Urothelium cell line (cell line): ENCODE data around the gene ETV3L.

Source experiments
- DNase-seq: peaks from one replicate; pipeline ENCODE4 v3.0.0; 2011; ENCODE audit warnings: low spot score, mixed read lengths
- FAIRE-seq: peaks from 2 replicates; lab custom pipeline; 2011; peaks lifted over from hg19 to GRCh38; lab: Jason Lieb, UNC

Gene ETV3L

DNA sequence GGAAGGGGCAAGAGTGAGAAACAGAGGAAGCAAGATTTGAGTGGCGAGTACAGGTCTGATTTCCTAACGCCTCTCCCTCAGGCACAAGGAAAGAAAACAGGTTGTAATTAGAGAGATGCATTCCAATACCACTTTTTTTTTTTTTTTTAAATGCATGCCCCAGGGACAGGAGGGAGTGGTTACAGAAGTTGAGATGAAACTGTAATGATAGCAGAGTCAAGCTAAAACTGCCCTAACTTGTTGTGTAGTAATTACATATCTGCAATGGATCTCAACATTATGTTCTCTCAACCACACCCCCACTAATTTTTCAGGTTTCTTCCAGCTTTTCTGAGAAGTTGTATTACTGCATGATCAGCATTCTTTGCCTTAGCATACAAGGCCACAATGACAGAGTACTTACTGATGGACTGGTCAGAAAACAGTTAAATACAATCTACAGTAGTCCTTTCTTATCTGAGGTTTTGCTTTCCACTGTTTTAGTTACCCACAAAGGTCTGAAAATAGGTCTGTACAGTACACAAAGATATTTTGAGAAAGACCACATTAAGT, 33.1 kb upstream of the ETV3L start:
- no peak for FAIRE-seq
- no peak for DNase-seq

DNA sequence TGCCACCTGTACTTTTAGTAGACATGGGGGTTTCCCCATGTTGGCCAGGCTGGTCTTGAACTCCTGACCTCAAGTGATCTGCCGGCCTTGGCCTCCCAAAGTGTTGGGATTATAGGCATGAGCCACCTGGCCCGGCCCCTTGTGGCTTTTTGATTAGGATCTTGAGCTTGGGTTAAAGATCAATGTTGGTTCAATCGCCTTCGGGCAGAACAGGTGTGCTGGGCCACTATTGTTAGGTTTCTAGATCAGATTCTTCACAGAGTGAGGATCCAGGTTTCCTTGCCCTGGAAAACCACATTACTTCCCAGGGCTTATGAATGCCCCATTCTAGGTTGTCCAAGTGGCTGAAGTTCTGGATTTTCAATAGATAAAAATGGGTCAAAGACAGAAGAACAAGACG, 32.5 kb upstream of the ETV3L start:
- DNase-seq: no peak
- no peak for FAIRE-seq

DNA sequence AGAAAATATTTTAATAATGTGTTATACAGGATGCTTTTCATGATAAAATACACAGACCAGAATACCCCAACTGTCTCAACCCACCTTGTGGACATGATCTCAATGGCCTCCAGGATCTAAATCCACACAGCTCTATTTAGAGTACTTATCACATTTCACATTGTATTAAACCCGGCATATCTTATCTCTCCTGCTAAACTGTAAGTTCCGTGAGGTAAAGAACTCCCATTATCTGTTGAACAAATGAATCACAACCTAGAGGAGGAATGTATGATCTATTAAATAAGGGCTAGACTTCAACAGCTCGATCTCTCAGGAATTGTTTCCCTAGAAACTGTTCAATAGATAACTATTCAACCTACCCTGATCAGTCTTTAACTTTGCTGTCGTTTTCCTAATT, 31.7 kb upstream of the ETV3L start:
- no peak for DNase-seq
- no peak for FAIRE-seq

DNA sequence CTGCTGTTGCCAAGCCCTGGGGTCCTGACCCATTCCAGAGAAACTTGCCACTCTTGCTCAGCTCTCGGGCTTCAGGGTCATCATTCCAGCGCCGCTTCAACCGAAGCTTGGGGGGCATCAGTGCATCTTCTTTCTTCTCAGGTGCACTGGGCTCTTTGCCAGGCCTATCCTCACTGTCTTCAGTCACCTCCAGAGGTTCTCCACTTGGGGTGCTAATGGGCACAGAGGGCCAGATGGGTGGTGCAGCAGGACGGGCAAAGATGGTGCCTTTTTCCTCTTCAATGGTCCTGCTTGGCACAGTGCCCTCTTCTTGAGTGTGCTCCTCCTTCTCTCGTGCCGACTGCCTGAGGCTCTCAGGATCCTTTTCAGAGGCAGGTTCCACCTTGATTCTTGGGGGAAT, 25.2 kb upstream of the ETV3L start:
- FAIRE-seq: no peak
- DNase-seq: no peak

DNA sequence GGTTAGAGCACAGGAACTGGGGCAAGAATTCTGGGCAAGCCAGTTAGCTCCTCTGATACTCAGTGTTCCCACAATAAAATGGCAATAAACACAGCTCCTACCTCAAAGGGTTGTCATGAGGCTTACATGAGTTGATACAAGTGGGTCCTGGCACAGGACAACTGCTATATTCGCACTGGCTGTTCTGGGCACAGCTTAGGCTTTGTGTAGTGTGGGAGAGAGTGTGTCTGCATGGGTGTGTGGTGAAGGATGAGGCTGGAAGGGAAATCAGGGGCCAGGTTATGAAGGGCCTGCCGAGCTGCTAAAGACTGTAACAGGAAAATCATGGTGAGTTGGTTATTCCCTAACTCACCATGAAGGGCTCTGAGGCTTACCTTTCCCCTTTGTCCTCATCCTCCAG, 19.8 kb upstream of the ETV3L start:
- DNase-seq (no peak), FAIRE-seq (no peak)

DNA sequence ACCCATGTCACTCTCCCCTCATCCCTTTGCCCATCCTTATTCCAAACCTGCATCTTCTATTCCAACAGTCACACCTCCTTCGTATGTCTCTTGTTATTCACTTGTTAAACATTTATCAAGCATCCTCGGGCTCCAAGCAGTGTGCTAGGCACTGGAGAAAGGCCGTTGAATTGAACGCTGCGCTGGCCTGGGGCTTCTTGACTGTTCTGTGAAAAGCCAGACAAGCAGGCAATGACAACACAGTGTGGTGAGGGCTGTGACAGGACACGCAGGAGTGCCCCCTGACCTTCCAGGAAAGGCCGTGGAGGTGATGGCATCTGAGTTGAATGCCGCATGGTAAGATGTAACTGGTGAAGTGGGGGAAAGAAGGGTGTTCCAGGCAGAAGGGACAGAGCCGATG, 19.4 kb upstream of the ETV3L start:
- no peak for FAIRE-seq
- DNase-seq: no peak

DNA sequence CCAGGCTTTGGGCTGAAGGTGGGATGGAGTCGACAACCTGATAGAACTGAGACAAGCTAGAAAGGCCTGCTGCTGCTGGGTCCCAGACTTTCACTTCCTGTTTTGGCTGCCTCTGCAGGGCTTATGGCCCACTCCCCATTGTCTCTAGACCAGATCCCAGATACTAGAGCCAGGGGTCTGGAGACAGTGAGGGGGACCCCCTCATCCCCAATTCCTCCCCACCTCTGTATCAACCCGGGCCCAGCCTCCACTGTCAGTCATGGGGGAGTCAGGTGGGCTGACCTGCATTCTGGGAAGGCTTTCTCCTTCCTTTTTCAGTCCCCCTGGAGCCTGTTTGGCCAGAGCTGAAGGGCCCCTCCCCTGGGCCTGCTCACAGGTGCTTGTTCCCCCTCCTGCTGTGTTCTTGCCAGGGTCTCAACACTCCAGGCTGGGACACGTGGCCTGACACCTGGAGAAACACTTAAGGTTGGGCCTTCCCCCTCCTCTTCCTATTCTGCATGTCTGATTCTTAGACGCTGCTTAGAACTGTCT, 18.0 kb upstream of the ETV3L start:
- no peak for FAIRE-seq
- no peak for DNase-seq

DNA sequence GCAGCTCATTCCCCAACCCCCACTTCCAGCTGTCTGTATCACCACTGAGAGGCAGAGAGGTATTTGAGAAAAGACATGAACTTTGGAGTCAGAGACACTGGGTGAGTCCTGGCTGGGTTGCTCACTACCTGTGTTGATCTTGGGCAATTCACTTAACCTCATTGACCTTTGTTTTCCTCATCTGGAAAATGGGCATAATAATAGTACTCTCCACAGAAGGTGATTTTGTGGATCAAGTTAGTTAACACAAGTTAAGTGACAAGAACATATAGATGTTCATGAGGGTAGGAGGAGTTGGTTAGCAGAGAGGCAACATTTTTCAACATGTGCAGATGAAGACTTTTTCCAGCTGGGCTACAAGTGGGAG, 17.1 kb upstream of the ETV3L start:
- FAIRE-seq (no peak), DNase-seq (no peak)

DNA sequence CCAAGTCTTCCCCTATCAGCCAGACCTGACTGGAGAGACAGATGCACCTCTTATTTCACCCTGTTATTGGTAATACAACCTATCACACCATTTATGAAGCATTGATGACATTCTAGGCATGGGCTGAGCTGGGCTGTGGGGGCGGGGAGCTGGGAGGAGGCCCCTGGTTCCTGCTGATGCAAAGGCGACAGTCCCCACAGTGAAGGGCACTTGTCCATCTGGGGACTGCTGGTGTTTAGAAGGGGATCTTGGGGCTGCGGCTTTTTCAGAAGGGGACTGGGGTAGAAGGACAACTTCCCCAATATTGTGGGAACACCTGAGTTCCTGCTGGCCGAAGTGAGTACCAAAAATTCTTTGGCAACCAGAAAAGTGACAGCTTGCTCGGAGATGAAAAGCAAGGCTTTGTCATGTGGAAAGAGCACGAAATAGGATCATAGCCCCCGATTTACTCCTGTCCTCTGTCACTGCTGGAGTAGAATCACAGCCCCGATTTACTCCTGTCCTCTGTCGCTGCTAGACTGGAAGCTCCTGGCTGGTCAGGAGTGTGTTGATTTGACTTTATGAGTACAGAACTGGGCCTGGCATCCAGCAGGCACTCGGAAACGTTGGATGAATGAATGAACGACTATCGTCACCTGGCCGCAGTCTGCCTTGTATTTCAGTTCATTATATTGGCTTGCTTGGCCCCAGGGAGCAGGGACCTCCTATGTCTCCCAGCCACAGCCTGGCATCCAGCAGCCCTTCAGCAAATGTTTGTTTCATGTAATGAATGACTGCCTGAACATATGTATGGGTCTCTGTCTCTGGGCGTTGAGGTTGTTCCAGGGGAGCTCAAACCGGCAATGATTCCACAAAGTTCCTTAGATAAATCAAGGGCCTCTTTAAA, 16.5 kb upstream of the ETV3L start:
- FAIRE-seq (no peak), DNase-seq (no peak)

DNA sequence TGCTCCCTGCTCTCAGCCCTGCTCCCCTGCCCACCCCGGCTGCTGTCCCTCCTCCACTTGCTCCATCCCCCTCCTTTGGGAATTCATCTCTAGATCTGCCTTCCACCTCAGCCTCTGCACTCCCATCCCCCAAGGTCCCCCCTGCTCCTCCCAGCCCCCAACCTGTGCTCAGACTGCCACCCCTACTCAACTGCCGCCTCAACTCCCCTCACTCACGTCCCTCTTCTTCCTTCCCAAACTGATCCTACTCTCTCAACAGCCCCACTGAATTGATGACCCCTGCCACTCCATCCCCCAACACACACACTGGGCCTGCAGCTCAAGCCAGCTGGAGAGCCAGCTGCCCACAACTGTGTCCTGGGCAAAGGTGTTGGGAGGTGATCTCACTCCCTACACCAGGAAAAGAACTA, 15.8 kb upstream of the ETV3L start:
- no peak for DNase-seq
- FAIRE-seq: no peak

DNA sequence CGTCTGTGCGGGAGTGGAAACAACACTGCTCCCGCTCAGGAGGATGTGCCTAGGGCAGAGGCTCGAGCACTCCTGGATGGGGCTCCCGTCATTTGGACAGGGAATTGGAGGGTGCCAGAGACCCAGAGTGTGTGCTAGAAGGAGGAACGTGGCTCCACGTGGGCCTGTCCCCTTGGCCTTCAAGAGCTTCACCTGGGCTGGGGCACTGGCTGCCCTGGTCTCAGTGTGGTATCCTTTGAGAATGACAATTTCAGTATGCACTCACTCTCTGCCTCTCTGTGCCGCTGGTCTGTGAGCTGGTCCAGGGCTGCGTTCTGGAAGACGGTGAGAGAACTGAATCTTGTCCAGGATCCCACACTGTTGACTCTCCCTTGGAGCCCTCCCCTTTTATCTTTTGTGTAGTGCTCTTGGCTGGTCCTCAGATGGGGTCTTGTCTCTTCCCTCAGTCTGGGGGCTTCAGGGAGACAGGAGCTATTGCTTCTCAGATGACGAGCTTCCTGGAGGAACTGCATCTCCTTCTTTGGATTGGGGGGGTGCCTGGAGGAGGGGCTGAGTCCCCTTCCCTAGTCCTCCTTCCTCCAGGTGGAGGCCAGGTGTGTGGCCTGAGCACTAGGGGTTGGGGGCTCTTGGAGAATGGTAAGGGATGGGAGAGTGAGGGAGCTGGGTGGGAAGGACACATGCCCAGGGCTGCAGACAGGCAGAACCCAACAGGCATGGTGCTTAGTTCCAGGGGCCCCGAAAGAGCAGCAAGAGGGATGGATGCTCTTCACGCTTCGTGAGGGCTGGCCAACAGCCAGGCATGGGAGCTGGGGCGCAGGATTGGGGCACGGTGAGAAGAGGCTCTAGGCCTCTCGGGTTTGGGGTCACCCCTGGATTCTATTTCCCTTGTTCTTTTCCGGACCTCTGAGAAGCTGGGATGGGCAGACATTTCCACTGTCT, 14.8 kb upstream of the ETV3L start:
- FAIRE-seq (no peak), DNase-seq (no peak)

DNA sequence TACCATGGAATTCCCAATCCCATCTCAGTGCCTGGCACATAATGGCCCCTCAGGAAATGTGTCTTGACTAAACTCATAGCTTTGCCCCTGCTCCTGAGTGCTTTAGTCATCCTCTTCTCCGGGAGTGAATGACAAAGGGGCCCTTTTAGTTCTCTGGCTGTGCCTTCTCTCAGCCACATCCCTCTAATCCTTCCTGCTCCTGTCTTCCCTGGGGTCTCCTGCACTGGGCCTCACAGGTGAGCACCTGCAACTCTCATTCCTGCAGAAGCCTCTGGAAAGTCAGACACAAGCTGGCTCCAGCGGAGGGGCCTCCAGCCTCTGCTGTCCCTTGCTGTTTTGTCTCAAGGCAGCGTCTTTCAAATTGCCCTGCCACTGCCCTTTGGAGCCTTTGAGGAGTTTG, 14.0 kb upstream of the ETV3L start:
- no peak for DNase-seq
- FAIRE-seq: no peak

DNA sequence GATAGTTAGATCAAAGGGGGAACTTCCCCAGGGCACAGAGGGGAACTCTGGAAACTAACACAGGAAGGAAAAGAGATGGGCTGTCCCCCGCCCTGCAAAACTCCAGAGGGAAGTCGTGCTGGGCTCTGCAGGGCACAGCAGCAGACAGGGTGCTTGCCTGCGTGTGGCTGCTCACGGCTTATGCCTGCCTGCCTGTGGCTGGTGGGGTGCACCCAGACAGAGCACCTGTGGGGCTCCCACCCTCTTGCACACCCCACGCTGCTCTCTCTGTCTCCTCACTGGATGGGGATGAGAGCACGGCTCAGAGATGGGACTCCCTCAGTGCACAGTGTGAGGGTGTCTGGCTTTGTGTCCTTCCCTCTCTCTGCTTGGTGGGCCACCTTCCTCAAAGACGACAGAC, 13.5 kb upstream of the ETV3L start:
- FAIRE-seq (no peak), DNase-seq (no peak)

DNA sequence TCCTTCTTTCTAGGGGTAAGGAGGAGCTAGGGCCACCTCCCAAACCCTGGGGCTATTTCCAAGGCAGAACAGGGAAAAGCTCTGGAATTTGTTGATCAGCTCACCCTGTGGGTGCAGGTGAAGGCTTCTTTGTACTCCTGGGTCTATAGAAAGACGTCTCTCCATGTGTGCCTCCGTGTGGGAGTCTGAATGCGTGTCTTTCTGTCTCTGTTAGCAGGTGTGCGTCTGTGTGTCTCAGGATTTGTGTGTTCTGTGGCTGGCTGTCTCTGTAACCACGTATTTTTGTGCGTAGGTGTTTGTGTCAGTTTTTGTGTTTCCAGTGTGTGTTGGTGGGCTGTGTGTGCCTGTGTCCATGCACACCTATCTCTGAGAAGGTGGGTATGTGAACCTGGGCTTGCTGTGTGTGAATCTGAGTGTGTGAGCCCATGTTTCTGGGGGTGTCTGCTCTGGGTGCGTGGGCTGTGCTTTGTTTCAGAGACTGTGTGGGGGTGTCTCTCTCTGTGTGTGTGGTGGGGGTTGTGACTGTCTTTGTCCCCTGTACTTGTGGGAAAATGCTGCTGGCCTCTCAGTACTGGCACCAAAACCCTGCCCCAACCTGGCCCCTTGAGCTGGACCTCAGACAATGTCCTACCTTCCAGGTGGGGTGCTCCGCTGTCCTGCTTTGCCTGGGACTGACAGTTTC, 12.7 kb upstream of the ETV3L start:
- FAIRE-seq: no peak
- DNase-seq: no peak

DNA sequence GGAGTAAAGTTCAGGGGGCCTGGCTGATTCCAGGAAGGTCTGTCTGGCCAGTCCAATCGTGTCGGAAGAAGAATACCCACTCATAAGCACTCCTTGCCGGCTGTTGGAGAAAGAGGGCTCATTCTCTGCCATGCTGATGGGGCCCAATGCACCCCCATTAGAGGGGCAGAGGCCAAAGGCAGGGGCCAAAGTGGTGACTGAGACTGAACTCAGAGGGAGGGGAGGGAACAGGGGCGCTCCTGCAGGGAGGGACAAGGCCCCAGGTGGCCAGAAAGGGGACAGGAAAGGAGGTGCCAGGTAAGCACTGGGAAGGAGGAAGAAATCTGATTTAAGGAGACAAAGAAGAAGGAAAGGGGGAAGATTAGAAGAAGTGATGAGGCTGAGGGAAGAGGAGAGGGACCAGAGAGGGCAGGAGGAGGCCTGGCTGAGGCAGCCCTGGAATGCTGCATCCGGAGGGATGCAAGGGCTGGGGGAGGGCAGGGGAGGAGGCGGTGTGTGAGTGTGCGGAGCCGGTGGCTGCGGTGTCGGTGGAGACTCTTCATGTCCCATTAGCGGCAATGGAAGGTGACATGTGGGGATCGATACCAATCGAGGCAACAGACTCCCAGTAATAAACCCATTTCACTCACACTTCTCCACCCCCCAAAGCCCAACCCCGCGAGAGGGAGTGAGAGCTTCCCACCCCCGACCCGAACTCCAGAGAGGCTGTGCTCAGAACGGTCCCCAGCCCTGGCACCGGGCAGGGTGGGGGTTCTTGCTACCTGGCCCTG, 12.0 kb upstream of the ETV3L start:
- DNase-seq: no peak
- FAIRE-seq: no peak

DNA sequence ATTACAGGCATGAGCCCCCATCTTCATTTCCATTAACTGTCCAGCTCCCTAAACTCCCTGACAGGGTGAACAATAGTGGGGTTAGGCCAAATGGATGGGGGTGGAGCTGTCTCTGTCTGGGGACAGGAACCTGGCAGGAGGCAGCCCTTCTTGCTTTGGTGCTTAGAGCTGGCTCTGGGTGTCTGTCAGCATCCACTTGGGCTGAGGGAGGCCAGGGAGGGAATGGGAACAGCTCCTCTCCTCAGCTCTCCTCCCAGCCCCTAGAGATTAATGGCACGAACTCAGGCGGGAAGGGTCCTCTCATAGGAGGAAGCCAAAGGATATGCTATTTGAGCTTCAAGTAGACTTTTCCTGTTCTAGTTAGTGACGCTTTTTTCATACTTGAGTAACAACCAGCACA, 11.1 kb upstream of the ETV3L start:
- DNase-seq: no peak
- no peak for FAIRE-seq

DNA sequence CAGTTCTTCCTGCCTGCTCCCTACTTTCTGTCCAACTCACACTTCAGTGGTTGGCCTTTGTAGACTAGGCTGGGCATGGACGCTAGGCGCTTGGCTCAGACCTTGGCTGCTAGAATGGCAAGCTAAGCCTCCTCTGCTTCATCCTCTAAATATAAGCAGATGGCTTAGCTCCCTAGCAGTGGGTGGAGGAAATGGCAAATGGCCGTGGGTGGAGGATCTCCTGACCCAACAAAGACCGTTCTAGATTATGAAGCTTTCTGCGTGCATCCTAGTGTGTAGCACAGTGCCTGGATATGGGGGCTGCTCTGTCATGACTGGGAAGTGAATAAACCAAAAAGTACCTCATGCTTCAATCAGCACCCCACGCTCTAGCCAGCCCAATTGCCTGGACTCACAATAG, 10.4 kb upstream of the ETV3L start:
- DNase-seq (no peak), FAIRE-seq (no peak)

DNA sequence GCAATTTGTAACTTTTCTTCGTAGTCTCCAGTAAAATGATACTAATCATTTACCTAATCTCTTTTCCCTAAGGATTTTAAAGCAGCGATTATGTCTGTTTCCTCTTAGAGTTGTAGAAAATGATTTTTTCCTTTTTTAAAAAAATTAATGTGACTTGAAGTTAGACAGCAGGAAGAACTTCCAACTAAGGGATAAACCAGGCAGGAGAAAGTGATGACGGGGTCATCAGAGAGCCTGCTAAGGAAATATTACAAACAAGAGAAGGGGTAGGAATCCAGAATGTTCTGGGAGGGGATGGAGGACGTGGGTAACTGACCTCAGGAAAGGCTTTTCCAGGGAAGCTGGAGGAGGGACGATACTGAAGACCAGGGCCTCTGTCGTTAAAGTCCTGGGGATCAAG, 8.8 kb upstream of the ETV3L start:
- FAIRE-seq: no peak

DNA sequence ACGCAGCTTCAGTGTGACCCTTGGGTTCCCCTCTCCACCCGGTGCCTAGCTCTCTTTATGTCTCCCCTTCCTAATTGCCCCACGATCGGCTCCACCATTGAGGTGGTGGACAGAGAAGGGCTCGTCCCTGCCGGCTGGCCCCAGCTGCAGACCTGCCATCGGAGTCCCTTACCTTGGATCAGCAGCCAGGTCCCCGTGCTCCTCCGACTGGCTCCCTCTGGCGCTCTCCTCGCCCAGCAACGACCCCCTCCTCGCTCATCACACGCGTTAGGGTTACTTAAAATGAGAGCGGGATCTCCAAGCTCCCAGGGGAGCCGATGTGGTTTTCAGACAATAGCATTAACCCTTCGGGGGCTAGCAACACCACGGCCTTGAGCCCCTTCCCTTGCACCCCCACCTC, 8.1 kb upstream of the ETV3L start:
- DNase-seq (no peak), FAIRE-seq (no peak)

More for the DNA sequence above, 8.8 kb upstream of the ETV3L start:
- no peak for DNase-seq

DNA sequence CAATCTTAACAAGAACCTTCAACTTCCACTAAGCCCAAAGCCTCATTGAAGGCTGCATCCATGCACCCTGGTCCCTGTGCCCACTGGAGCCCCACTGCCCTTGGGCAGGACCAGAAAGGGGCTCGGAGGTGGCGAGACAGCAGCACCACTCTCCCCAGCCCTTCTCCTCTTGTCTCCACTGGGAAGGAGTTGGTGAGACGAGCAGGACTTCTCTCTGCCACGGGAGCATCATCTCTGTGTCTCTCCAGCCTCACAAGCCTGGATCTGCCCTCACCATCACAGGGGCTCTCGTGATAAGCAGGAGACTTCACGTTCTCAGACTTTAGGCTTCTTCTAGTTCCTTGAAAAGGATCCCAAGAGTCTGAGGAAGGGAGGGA, 7.2 kb upstream of the ETV3L start:
- FAIRE-seq (no peak), DNase-seq (no peak)
